GM21528 (cell line): Measurements from ENCODE around the gene SELL.
"Not testable (repeated sequence)": the region's sequence is repeated elsewhere in the genome, so short reads cannot be mapped to it uniquely, and the experiment has no call there.

Source experiments
- ATAC-seq: cut with Tn5 transposase; IDR thresholded peaks from one replicate; pipeline ENCODE4 v1.9.1; 2021; ENCODE audit warnings: mild to moderate bottlenecking, moderate library complexity; ENCODE audit not compliant: unreplicated experiment, low FRiP score

SELL gene

DNA sequence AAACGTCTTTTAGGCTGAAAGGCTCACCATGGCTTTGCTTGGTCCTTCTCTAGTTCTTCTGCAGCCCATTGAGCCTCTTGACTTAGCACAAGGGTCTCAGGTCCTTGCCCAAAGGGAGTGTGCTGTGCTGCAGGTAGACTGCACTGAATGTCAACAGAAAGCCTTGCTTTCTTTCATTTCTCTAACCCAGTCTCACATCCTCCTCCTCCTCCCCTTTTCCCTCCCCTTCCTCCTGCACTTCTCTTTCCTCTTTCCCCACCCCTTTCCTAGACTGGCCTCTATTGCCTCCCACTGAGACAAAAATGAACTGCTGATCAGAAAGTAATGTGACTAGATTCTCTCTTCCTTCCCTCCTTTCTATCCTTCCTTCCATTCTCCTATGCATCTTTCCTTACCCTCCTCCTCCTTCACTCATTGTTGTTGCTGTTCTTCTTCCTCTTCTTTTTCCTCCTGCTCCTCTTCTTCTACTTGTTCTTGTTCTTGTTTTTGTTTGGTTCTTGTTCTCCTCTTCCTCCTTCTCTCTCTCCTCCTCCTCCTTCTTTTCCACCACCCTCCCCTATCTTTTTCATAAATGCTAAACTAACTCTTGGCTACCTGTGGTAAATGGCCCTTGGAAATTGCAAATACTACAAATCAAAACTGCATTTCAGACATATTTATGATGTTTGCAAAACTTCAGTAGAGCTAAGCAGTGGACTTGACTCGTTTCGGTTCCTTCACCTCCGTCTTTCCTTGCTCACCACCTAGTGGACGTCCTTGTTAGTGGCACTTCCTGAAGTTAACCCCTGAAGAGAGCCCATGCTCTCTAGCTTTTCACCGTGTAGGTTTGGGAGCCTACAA, at the start of gene SELL:
Gene SELL (minus strand): TSS at position 152 of the 840 bp plus-strand sequence. CDS start 122 bp downstream, at position 30.
- ATAC-seq: peak; percentile 79

DNA sequence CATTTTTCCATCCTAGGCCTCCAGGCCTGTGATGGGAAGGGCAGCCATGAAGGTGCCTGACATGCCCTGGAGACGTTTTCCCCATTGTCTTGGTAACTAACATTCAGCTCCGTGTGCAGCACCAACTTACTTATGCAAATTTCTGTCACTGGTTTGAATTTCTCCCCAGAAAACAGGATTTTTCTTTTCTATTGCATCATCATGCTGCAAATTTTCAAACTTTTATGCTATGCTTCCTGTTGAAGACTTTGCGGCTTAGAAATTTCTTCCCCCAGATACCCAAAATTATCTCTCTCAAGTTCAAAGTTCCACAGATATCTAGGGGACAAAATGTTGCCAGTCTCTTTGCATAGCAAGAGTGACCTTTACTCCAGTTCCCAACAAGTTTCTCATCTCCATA, 47.6 kb upstream of the SELL start:
- no peak for ATAC-seq

DNA sequence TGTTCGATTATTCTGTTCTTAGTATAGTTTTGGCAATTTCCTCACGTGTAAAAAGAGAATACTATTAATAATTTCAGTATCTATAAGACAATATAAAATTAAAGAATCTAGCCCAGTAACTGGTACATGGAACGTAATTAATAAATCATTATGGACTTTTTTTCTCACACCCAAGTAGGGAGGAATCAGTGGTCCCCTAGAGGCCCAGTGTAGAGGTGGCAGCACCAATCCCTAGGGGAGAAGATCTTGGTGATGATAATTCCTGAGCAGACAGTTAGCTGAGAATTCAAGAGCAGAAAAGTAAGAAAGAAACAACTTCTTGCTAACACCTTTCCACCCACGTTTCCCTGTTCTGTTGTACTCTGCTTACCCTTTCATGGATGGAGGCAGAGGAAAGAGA, 42.1 kb upstream of the SELL start:
- ATAC-seq: no peak

DNA sequence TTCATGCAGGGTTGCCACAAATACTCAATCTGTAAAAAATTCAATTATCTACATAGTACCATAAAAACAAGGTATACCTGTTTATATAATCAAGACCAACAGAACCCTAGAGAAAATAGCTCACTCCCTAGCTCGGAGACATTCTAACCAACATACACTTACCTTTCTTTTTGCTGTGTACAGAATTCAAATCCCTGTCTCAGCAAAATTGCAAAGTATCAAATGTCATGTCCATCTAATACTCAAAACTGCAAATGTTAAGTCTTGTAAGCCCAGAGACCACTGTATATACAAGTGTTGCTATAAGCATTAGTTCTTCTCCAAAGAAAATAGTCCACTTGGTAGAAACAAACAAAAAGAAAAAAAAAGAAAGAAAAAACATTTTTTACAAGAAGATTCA, 38.6 kb upstream of the SELL start:
- no peak for ATAC-seq

DNA sequence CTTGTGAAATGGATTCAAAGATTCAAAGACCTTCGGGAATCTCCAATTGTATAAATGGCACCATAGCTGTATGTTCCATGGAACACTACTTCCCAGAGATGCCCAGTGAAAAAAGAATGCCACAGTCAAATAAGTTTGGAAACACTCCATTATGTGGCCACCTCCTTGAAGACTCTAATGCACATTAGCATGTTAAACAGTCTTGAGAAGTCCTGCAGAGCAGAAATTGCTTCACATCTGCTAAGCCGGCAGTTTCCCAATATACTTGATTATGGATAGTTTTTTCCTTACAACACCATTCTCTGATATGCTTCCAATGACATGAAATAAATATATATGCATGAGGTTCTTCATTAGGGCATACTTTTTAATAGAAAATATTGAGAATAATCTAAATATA, 35.1 kb upstream of the SELL start:
- ATAC-seq: no peak

DNA sequence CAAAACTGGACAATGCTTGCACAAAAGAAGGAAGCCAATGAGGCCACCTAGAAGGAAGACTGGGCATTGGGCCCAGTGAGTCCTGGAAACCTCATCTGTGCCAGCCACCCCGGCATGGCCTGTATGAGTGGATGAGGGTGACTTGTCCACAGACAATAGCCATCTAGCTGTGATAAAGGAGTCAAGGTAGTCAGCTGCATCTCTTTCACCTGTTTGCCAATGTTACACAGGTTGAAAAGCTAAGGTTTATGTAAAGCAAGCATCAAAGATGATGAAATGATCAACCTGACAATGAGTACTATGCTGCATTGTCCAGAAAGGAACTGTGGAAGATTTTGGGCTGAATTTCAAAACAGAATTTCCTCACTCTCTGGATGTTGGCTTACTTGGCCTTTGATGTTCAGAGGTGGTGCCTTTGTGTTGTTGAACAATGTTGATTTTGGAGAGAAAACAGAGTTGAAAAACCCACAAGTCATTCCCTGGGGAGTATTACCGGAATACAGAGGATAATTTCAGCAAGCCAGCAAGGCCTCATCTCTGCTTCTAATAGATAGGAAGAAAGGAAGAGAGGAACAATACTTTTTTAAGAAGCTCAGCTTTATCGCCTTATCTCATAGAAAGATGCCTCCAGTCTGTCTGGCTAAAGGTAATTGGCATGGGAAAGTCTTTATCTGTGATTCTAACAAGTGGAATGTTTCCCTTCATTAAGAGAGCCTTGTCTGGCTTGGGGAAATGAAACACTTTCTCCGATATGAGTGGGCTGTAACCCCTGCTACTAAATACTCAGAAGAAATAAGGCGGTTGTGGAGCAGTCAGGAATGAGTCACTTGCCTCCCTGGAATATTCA, 33.8 kb upstream of the SELL start:
- no peak for ATAC-seq

DNA sequence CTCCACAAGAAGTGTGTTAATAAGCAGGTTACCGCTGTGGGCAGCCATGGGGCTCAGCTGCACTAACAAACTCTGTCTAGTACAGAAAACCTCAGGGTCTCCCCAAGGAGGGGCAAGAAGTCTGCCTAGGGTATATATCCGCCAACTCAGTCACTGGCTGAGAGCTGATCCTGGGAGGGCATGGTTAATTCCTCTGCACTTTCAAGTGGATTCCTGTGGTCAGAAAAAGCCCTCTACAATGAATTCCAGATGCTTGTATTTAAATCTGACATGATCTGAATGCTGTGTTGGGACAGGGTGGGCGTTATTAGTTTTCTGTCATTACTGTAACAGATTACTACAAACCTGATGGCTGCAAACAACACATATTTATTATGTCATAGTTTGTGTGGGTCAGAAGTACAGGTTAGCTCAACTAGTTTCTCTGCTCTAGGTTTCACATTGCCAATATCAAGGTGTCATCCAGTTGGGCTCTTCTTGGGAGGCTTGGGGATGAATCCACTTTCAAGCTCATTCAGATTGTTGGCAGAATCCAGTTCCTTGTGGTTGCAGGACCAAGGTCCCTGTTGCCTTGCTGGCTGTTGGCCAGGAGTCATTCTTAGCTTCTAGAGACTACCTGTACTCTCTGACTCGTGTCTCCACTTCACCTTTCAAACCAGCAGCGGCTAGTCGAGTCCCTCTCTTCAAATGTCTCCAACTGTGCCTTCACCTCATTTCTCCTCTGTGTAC, 30.4 kb upstream of the SELL start:
- ATAC-seq: no peak

DNA sequence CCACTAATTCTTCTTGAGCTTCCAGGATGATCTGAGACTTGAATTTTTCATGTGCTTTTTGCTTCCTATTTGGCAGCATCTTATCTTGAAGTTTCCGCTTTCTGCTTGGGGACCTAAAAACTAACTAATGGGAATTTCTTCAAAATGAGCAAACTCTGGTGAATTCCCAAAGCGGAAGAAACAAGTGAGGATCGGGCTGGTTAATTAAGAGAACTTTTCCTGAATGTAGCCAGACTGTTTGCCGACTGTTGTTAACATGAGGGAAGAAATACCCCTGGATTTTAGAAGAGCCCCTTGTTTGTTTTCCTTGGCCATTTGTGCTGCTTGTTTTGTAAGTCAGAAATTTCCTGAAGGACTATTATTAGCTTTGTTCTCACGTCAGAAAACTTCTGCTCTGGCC, 28.6 kb upstream of the SELL start:
- no peak for ATAC-seq

DNA sequence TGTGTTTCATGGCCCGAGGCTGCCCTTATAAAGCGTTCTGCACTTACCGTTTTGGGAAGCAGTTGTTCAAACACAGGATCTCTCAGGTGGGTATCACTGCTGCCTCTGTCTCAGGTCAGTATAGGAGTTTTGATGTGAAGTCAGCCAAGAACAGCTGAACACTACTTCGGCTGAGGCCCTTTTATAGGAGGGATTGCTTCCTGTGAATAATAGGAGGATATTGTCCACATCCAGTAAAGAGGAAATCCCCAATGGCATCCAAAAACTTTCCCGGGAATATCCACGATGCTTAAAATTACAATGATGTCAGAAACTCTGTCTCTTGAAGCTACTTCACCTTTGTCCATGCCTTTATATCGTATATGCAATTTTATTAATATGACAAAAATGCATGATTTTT, 22.5 kb upstream of the SELL start, which contains the start of gene SELE:
Gene SELE (minus strand): TSS at position 156 of the 400 bp plus-strand sequence. CDS start 467 bp downstream, outside the sequence.
- no peak for ATAC-seq

DNA sequence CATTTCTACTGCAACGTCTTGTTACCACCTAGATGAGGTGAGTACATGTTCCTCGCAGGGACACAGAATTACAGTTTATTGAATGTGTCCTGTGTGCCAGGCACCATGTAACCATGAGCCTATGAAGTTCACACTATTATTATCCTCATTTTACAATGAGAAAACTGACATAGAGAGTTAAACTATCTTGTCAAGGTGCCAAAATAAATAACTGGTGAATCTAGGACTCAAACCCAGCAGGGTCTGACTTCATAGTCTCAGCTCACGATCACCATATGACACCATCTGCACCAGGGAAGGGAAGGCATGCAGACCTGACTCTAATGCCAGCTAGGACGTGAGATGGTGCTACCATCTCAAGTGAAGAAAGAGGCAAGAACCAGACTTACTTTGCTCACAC, 20.0 kb upstream of the SELL start:
- ATAC-seq: no peak

DNA sequence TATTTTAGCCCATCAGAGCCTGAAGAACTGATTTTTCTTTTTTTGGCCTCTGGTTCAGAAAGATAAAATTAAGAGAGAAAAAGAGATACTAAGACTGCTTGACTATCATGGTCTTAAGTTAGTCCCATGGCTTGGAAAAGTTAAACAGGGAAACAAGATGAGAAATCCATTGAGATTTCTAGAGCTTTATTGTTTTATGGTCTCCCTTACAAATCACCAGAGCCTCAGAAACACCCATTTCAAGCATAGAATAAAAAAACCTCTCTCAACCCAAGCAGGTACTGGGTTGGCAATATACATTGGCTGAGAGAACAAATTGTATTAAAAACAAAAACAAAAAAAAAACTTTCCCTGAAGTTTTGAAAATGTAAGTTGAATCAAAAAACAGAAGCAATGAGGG, 18.6 kb upstream of the SELL start:
- ATAC-seq: no peak

DNA sequence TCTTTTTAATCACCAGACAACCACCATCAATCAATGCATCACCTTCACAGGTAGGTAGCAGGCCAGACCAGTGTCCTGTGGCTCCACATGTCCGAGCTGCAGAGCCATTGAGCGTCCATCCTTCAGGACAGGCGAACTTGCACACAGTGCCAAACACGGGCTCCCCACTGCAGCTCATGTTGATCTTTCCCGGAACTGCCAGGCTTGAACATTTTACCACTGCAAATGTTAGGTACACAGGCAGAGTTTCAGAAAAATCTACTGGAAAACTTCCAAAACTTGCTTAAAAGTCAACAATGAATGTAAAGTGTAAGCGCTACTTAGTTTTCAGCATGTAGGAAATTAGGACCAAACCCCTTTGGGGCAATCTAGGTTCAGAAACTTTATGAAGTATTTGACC, 15.9 kb upstream of the SELL start:
- ATAC-seq: no peak

DNA sequence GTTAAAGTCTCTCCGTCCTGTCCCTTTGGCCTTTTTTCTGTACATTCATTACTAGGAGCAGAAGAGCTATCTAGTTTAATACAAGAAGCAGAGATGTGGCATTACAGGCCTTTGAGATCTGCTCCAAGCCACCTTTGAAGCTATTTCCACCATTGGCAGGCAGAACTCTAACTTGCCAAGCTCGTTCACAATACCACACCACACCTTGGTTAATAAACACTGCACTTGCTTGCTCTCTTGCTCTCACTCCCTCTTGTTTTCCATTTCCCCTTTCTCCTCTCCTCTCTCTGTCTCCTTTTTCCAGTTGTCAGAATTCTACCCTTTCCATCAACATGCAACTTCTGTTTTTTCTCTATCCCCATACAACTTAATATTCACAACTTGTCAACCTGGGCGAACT, 15.4 kb upstream of the SELL start:
- no peak for ATAC-seq

DNA sequence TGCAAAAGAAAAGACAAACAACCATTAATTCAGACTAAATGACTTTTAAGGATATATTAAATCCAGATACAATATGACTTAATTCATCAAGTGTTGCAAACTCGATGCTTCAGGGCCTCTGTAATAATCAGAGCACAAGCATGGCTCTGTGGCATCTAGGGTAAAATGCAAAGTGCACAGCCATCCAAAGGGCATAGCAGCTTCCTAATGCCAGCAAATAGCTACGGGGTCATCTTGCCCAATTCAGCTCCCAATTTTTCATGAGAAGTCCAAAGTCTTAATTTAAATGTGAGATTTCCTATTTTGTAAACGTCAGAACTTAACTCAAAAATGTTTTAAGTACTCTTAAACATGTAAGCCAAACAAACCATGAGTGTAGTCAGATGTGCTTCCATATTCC, 14.5 kb upstream of the SELL start:
- ATAC-seq: no peak

DNA sequence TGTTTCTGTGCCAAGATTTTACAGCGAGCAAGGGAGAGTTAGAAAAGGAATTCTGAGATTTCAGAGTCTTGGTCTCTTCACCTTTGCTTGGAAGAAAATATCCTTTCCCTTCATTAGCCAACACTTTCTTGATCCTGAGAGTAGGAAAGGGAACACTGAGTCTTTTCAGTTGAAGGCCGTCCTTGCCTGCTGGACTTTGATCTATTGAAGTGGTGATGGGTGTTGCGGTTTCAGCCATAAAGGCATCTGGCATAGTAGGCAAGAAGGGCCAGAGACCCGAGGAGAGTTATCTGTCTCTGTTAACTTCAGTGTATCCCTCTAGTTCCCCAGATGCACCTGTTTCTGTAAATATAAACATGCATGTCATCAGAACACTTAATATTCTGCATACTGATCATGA, 12.7 kb upstream of the SELL start:
- no peak for ATAC-seq

DNA sequence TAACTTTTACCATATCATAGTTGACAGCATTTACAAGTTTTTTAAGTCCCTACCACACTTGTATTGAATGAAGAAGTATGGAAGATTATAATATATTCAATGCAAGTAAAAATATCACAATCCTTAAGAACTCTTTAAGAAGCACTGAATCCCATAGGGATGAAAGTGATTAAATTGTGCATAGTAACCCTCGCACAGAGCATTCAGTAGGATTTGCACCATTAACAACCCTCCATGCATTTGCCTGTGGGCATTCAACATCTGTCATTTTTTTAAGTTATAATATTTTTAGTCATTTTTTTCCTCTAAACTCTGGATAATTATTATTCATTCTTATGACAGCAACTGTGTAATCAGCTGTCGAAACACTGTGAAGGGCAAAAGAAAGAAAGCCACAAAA, 12.3 kb upstream of the SELL start:
- ATAC-seq: no peak

DNA sequence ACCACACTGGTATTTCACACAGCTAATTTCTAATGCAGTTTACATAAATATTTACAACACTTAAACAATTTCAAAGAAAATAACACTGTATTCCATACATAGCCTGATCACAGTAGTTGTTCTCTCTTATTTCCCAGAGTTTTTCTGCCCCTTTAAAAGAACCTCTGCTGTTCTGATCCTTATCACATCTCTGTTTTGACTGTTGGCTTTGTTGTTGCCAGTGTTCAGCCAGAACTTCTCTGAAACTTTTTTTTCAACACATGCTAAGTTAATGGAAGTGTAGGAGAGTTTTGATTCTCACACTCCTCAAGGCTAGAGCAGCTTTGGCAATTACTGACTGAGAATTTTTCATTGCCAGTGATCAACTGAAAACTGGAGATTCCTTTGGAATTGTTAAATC, 11.4 kb upstream of the SELL start:
- no peak for ATAC-seq

DNA sequence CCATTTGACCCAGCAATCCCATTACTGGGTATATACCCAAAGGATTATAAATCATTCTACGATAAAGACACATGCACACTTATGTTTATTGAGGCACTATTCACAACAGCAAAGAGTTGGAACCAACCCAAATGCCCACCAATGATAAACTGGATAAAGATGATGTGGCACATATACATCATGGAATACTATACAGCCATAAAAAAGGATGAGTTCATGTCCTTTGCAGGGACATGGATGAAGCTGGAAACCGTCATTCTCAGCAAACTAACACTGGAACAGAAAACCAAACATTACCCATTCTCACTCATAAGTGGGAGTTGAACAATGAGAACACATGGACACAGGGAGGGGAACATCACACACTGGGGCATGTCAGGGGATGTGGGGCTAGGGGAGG, 3.7 kb upstream of the SELL start:
- ATAC-seq: not testable (repeated sequence)

DNA sequence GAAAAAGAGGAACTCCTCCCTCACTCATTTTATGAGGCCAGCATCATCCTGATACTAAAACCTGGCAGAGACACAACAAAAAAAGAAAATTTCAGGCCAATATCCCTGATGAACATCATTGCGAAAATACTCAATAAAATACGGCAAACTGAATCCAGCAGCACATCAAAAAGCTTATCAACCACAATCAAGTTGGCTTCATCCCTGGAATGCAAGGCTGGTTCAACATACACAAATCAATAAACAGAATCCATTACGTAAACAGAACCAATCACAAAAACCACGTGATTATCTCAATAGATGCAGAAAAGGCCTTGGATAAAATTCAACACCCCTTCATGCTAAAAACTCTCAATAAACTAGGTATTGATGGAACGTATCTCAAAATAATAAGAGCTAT, 1.7 kb upstream of the SELL start:
- ATAC-seq: not testable (repeated sequence)

DNA sequence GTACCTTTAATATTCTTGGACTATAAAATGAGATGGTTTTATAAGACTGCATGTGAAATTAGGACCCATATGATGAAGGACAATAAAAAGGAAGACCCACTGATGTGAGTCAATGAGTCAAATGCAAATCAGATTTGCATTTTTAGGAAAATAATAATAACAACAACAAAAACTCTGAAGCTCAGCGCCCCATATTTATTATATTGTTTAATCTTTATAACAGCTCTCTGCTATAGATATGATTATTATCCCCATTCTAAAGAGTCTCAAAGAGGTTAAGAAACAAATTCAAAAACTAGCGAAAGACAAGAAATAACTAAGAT, 850 bp upstream of the SELL start:
- no peak for ATAC-seq

DNA sequence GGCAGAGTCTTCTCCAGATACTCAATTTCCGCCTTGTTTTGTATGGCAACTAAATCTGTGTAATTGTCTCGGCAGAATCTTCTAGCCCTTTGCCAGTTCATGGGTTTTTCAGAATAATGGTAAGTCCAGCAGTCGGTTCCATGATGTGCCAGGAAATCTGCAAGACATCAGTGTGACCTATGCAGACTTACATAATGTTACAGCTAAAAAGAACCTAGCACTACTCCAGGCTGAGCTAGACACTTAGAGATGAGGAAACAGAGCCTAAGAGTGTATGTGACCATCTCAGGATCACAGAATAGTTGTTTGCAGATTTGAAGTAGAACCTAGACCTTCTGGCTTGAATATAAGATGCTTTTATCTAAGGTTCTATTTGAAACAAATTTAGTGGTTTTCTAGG, 2.8 kb downstream of the SELL start:
- ATAC-seq: no peak
